Medulla oblongata (tissue), 1 donor: Measurements from ENCODE around the gene ACIN1.

Source experiments
- DNase-seq: peaks from one replicate; pipeline ENCODE4 v3.0.0-alpha.2; 2015; ENCODE audit errors: extremely low spot score

ACIN1 gene

DNA sequence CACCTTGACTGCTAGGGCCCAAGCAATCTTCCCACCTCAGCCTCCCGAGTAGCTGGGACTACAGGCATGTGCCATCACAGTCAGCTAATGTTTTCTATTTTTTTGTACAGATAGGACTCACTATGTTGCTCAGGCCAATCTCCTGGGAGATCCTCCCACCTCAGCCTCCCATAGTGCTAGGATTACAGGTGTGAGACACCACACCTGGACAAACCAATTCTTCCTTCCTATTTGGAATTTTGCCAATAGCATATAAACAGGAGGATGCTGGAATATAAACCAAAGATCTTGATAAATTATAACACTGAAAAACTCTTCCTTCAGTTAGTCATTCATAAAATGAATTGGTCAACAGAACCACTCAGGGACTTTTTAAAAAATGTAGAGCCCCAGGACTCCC lies 8.4 kb downstream of the ACIN1 start:
- DNase-seq = no peak

DNA sequence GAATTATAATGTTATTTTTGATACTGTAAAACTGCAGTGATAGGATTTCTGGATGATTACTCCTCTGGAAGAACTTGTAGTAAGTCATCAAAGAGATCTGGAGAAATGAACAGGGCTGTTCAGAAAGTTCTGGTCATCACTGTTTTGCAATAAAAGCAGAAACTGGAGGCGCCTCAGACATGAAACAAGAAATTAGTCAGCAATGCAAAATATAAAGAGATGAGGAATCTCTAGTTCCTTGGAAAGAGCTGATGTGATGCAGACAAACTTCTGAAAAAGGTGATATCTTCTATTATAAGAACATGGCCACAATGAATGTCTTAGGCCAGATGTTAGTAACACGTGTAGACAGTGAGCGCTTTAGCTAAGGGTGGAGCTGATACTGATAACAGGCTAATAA lies 9.5 kb downstream of the ACIN1 start:
- DNase-seq = no peak

DNA sequence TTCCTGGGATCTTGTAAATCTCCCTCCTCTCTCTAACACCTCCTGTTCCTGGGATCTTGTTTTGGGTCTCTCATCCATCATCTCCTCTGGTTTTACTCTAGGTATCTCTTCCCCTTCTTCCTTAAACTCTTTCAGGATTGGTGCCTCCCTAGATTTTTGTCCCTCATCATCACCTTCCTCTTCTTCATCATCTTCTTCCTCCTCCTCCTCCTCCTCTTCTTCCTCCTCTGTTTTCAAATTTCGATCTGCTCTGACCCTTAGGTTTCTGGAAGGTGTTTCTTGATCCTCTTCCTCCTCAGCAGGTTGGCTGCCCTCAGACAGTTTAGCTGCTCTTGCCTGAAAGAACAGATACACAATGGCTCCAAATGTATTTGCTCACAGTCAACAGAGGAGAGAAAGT lies 14.5 kb downstream of the ACIN1 start:
- no peak for DNase-seq

DNA sequence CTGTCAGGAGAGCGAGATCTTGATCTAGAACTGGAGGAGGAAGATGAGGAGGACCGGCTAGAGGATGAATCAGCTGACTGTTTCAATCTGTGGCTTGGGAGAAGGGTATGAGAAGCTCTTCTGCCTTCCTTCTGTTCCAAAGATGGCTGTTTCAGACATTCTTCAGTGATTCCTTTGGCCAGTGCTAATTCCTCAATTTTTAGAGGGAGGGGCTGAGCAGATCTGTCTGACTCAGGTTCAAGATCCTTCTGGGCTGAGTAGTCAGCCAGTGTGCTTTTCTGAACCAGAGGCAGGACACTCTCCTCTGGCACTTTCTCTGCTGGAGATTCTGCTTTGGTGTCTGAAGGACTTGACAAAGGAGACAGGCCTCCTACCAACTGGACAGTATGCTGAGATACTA lies 15.2 kb downstream of the ACIN1 start:
- DNase-seq = no peak

DNA sequence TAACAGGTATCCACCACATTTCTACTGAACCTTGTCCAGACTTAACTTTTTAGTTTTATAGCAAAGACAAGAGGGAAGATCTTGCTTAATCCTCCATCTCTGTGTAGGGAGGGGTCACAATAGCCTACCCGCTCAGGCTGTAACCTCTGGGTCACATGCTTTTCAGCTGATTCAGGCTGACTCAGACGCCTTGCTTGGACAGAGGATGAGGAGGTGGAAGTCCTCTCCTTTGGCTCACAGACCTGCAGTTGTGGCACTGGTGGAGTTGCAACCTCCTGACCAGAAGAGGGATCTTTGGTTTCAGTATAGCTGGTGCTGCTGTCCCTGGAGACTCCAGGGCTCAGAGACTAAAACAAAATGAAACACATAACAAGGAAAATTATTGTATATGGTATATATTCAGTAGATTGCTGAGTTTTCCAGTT lies 16.2 kb downstream of the ACIN1 start:
- peak; percentile 79 for DNase-seq

DNA sequence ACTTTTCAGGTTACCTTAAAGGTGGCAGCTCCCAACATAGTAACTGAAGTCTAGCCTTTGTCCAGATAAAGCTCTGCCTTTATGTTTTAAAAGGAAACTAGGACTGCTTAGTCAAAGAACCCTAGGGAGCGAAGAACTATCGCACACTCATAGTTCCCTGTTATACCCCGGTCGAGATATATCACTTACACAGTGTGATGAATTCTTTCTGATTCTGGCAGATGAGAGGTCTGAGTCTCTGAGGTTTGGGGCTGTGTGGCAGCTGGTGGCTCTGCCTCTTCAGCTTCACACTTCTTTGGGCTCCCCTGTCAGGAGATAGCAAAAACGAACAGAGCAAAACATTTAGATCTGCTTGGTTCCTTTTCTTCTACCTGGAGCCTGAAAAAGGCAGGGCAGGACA lies 17.0 kb downstream of the ACIN1 start:
- no peak for DNase-seq

DNA sequence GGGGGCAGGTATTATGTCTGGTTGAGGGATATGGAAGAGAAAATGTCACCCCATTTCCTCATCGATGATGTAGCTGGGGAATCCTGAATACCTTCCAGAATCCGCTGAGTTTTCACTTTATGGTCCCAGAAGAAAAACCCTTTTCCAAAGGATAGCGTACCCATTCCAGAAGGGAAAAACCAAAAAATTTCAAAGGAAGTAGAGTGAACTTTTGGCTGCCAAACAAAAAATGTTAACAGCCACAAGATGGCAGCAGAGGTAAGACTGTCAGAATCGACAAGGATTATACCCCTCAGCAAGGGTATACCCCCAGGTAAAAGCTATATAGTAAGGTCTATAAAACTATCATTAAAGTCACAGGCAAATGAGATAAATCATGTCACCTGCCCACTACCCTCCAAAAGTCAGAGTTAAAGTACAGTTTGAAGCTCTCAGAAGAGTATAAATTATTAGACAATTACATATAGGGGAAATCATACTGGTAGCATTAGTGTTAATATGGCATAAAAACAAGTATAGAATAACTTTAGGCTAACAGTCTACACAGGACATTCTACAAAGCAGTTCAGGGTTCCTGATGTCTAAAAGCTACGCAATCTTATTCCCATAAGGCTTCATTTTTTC lies 18.0 kb downstream of the ACIN1 start:
- DNase-seq = peak; percentile 51

DNA sequence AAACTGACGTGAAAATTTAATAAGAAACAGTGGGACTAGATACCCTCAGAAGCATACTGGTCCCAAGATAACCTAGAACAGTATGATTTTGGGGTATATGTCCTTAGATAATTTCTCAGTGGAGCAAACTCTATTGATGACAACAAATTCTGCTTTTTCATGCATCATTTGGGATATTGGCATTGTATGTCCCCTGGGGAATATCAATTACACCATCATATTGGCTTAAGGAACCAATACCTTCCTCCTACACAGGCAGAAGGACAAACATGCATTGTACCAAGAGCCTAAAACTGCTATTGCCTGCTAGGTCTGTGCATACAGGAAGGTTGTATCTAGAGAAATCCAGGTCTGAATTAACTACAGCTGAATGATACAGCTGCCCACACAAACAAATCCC lies 20.0 kb downstream of the ACIN1 start:
- DNase-seq = no peak

DNA sequence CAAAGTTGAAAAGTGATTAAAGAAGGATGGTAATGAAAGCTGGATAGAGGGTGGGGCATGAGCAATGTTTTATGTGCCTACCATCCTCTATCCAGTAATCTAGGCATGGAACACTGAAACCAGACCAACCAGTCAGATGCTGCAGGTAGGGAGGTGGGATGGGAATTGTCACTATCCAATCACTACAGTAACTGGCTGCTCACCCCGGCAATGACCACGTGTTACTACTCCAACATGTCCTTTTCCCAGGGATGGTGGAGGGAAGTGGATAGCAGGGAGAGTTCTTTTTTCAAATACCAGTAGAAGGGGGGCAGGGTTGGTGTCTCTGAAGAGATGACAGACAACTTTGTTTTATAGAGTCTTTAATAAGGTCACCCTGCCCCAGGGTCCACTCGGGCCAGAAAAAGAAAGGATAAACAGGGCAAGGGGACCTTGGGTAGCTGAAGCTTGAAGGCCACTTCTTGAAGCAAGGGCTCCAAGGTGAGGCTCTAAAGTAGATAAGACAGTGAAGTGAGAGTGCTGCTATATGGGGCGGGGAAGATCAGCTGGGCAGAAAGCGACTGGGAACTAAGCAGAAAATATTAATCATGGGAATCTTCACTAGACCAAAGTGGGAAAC lies 22.9 kb downstream of the ACIN1 start:
- no peak for DNase-seq

DNA sequence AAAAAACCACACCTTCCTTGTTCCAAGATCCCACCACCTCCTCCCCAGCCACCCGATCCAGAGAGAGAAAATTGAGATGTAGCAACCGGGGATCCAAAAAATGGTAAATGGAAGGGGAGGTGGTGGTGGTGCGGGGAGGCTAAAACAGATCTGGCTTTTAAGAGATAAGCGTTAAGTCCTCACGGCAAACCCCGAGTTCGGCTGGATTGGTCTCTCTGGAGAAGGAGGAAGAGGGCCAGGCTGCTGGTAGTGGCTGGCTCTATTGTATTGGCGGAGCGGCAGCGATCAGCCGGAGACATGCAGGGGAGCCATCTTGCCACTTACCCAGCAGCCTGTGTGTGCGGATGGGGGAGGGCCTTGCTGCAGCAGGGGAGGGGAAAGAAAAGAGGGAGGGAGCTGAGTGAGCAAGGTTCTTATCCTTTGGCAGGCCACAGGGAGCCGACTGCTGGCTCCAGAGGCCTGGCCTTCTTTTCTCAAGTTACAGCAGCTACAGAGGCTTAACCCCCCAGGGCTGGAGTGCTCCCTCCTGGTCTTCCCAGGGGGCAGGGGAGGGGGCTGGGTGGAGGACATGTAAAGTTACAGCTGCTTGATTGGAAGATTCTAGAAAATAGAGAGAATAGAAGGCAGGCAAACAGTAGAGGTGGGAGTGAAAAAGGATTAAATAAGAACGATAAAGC lies 23.6 kb downstream of the ACIN1 start:
- DNase-seq = peak; percentile 92

DNA sequence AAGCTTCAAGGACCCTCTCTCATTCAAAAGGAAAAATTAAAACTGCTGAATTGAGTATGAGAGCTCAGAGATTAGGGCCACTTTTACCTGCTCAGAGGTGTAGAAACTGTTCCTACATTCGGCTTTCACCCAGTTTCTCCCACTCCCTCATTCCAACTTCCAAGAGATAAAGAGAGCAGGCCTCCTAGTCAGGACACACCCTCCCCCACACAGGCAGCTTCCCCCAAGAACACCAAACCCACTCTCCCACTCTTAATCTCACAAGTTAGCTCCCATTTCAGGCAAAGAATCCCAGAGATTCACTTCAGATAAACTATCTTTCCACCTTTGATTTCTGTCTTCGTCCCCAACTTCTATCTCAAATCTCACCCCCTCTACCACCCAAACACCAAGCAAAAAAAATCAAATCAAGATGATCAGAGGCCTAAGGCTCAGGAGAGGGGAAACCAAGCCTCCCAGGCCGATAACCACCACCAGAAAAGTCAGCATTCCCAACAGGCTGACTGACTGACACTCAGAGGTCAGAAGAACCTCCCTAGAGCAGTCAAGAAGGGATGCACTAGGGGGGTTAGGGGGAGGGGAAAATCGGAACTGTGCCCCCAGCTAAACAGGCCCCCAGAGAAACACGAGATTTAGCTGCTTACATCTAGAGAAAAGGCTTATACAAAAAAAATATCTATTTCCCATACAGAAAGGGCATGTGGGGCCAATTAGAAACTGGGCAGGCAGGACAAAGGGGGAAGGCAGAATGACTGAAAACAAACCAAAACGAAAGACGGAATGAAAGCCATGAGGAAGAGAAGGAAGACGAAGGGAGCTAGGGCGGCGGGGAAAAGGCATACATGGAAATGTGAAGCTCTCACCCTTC lies 24.4 kb downstream of the ACIN1 start:
- DNase-seq = no peak

DNA sequence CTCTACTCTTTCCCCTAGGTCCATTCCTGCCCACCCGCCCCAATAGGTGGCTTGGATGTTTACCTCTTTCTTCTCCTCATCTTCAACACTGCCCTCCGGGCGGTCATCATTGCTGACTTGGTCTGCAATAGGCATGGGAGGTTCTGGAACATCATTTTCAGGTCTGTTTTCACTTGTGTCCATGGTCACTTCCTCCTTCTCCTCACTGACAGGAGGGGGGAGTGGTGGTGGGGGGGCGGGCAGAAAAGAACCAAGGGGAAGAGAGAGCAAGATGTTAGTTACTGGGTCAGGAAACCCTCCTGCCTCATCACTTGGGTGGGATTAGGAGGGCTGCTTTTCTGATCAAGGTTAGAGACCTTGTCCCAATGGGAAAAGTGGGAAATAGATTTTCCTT lies 25.5 kb downstream of the ACIN1 start:
- DNase-seq = peak; percentile 35

DNA sequence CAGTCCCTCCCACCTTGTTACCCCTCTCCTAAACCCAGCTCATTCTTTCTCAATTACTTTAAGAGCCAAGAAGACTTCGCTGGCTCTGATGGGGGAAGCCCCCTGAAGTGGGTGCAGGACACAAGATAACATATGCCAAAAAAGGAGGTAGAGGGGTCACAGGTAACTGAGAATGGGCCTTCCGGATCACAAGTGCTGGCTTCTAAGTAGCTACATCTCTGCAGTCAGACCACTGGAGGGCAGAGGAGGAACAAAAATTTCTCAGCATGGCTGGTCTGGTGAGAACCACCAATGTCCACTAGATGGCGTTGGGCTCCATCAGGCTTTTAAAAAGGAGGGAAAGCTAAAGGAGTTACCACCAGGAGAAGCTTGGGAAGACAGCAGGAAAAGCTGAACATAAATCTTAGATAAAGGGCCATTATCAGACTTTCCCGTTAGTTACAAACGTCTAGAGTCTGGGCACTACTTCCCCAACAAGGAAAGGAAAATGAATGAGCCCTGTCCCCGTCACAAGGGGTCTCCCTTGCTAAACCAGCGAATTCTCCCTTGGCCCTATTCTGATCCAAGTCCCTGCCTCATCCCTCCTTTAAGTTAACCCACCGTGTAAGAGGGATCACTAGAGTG lies 26.0 kb downstream of the ACIN1 start:
- peak; percentile 95 for DNase-seq

DNA sequence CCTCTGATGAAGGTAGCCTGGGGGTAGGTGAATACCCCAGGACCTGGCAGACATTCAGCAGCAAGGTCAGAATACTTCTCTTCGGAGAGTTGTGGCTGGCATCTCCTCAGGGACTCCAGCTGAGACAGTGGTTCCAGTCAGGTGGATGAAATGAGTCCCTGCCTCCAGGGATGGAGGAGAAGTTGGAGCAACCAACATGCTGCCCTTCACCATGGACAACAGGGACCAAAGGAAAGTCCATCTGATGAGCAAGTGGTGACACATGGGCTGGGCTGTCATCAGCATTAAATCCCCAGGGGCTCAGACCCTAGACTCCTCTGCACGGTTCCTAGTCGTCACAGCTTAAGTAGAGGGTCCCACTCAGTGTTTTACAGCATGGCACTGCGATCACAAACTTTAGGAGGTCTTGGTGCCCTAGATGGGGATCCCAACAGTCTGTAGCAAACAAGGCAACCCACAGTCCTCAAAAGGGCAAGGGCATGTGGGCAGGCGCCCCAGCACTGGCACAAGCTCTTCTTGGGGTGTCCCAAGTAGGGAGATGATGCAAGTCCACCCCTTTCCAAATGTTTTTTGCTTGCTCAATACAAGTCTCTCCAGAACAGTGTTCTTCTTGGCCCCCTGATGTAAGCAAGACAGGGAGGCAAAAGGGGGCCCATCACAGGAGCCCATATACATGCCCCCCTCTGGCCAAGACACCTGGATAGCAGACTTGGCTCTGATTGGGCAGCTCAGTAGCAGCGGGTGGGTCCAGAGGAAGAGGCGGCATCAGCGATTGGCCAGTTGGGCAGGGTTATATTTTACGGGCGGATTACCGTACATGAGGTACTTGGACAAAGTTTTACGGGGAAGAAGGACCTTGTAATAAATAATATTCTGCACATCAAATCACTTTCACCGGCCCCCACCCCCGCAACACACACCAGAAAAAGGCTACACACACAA lies 26.8 kb downstream of the ACIN1 start:
- DNase-seq = no peak

DNA sequence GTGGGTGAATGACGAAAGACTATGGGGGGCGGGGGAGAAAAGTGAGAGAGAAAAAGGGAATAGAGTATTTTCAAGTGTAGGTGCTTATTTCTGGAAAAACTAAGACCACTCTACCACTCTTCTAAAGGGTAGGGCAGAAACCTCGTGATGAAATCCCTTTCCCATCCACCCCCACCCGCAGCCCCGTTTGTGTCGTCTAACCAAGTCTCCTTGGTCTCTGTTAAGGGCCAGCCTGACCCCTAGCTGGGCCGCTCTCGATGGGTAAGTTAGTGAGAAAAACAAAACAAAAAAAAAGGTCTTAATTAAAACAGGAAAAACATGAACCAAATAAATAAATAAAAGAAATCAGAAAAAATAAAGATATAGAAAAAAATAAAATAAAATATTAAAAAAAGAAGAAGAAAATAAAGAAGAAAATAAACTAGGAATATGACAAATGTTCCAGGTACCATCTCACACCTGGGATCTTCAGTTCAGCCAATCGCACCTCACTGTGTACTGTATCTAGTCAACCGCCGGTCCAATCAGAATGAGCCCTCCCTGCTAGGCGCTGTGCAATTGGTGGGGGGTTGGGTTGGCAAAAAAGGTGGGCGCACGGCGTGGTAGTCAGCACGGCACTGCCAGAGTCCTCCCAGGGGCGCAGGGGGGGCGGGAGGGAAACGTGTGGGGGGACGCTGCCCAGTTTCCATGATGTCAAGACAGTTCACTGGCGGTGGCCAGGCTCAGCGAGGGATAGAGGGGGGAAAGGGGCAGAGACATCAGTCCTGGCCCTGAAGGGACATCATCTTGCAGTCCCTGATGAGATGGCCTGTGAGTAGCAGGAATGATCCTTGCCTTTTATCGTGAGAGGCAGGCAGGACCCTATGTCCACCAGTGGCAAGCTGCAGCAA lies 27.8 kb downstream of the ACIN1 start:
- no peak for DNase-seq

DNA sequence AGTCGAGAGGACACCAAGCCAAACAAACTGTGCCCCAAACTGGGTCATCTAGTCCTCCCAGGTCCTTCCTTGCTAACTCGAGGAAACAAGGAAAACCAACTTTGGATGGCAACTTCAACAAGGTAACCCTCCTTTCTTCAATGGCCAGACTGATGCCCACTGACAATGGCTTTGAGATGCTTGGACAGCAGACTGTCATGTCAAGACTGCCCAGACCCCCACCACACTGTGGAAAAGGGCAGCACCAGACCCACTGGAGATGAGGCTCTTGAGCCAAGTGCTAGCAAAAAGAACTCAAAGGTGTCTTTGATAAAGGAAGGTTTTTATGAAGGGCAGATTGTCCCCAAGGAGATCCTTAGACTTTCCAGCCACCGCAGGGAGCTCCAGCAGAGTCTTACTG lies 28.6 kb downstream of the ACIN1 start:
- DNase-seq = no peak

DNA sequence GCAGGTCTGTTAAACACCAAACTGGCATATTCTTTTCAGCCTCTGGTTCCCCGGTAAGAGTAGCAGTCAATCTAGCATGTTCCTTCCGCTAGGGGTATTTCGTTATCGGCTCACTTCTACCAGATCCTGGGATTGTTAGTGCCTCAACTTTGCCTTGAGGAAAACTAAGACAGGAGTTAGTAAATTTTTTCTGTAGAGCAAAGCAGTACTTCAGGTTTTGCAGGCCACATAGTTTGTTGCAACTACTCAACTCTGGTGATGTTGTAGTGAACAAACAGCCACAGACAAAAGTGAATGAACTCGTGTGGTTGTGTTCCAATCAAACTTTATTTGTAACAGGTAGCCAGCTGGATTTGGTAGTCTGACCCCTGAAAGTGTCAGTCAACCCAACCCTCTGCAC lies 31.3 kb downstream of the ACIN1 start:
- DNase-seq = no peak

DNA sequence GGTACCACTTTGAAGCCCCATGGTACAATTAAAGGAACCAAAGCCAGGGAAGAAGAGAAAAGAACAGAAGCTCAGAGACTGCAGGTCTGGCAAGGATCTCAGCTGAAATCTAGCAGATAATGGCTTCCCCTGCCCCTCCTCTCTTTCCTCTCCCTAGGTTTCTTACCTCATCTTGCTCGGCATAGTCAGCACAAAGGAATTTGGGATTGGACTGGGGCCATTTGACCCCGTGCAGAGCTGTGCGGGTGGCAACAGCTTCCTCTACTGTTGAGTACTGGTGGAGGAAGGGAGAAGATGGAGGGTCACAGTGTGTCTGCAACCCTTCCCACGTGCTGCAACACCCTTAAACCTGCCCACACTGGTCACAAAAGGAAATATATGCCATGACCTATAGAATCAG lies 32.9 kb downstream of the ACIN1 start:
- no peak for DNase-seq

DNA sequence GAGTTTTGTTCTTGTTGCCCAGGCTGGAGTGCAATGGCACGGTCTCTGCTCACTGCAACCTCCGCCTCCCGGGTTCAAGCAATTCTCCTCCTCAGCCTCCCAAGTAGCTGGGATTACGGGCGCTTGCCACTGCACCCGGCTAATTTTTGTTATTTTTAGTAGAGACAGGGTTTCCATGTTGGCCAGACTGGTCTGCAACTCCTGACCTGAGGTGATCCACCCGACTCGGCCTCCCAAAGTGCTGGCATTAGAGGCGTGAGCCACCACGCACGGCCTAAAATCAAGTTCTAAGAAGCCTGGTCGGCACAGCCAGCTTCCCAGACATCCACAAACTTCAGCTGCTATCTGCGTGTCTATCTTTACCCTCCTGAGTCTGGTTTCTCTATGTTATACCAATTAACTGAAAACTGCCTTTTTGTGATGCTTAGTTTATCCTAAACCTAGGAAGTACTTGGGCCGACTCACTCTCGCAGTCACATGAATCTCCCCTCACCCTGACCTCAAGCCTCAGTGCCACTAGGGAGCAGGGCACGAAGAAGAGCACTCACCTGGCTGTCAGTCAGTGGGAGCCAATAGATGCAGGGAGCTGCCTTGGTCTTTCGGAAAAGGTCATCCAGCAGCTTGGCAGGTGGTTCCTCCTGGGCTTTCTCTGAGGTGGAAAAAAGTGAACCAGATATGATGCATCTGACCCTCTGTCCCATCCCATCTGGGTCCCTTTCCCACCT lies 34.2 kb downstream of the ACIN1 start:
- DNase-seq = no peak
